Breast epithelium (tissue), 3 donors: Measurements from ENCODE around the gene NPIPB6.

Experiments
- CTCF ChIP-seq, 3 donors: fragments of 450-650 bp; IDR thresholded peaks; one replicate each; pipeline ENCODE4 v1.5.1; 2016 to 2017; ENCODE audit warnings: antibody characterized with exemption in 3 of 3, mild to moderate bottlenecking in 3 of 3, moderate library complexity in 3 of 3
- POLR2A ChIP-seq: fragments of 450-650 bp; IDR thresholded peaks from one replicate; pipeline ENCODE4 v1.6.1; 2016; ENCODE audit warnings: antibody characterized with exemption, mild to moderate bottlenecking, moderate library complexity
- POLR2AphosphoS5 ChIP-seq, 3 donors: sonication (generic); formaldehyde crosslinking; IDR thresholded peaks; one replicate each; pipeline ENCODE4 v1.6.1; 2017; ENCODE audit warnings: antibody characterized with exemption in 3 of 3

- TF ChIP-seq CTCF (IDR thresholded peaks at IDR 0.05) = no peak
- no peak for TF ChIP-seq POLR2A
- TF ChIP-seq POLR2AphosphoS5 (IDR thresholded peaks at IDR 0.05) = no peak
These were observed 55.4 kb downstream of the NPIPB6 start for GRCh38 chr16:28307936-28308335.
